ENCODE results near the gene C1orf115.
A peak's percentile ranks its signal among the peaks of the same experiment; 100 is the strongest.
"Not testable (repeated sequence)": the region's sequence is repeated elsewhere in the genome, so short reads cannot be mapped to it uniquely, and the experiment has no call there.

Gene C1orf115

DNA sequence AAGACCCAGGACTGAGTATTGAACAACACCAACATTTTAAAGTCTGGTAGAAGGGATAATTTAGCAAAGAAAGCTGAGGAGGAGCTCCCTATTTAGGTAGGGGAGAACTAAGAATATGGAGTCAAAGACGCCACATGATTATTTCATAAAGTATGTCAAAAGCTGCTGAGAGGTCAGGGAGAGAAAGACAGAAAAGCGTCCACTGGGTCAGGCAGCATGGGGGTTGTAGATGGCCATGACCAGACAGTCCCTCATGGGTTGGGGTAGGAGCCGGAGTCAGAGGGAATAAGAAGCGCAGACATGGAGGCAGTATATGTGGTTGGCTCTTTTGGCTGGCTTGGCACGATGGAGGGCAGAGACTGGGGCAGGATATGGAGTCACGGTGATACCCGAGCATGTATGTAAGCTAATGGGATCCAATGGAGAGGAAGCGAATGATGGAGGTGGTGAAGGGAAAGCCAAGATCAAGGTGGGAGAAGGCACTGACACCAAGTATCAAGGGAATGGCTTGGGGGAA is 4.8 kb downstream of the C1orf115 start:
- DNase-seq, result no peak

DNA sequence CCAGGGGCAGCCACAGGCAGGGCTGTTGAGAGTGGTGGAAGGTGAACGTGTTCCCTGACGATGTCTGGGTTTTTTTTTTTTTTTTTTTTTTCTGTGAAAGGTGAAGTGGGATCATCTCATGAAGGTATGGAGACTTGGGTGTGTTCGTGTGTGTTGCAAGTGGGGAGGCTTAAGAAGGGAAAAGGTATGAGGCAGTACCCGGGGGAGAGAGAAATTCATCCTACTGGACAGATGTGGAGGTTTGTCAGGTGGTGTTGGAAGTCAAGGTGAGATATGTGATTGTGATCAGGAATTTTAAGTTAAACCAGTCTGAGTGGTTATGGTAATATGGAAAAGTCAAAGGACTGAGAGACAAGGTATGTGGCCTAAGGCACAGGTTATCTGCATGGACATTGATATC is 5.3 kb downstream of the C1orf115 start:
- no peak for DNase-seq

DNA sequence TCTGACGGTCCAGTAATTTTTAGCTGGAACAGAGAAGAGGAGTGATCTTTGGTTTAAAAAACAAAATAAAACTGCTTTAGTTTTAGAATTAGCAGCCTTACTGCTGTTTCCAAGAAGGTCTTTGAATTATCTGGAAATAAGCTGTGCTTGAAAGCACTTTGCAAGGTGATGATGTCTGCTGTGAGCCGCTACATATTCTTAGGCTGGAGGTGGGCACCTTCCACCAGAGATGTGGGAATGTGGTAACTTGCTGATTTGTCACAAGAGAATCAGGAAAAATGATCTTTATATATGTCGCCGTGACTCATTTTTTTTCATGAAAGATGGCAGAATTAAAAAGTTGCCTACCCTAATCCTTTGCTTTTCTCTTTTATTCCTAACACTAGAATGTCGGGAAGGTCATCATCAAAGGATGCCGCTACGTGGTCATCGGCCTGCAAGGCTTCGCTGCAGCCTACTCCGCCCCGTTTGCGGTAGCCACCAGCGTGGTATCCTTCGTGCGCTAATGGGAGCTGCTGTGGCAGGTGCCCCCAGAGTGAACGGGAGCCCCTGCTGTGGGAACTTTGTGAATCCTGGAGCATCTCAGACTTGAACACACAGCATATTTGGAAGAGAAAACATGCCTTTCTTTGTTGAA is 6.2 kb downstream of the C1orf115 start:
- DNase-seq, result no peak

DNA sequence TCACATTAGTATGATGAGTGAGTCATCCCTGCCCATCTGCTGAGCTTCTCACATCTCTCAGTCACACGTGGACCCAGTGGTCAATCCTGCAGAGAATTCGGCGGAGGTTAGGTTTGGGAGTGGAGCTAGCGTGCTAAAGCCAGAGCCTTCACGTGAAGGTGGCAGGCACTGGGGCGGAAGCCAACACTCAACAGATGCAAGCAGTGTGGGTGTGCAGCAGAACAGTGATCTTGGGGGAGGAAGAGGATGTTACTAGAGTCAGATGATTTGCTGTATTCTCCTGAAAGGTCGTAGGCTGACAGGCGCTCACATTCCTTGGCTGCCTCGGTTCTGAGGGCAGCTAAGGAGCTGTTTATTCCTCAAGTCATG is 6.7 kb downstream of the C1orf115 start:
- DNase-seq, result peak; percentile 15

DNA sequence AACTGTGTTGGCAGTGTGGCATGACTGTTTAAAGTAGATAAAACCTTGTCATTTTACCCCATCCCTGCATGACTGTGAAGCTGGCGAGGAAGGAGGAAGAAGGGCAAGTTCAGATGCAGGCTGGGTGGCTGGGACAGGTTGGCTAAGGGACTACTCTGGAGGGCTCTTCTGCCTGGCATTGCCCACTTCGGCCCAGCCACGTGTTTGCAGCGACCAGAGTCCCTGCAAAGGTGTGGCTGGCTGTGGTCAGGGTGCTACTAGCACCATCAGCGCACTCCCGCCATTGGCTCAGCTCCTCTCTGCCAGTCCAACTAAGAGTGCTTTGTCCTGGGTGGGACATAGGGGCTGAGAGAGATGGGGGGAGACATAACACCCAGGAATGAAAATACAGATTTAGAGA is 7.2 kb downstream of the C1orf115 start:
- no peak for DNase-seq

DNA sequence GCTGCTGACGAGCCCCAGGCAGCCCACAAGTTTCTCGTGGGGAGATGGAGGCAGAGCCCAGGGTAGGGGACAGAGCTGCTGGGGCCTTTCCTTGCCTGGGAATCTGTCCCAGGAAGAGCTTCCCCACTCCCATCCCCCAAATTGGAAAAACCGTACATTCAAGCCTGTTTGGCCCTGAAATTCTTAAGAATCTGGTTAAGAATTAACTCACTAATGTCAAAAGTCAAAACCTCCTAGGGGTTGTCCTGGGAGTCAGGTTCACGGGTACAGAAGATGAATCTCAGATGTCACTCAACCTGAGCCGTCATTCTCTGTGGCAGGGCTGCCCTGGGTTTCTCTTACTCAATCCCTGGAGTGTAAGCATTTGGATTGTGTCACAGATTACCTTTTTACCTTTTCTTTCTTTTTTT is 8.4 kb downstream of the C1orf115 start:
- DNase-seq, result no peak

DNA sequence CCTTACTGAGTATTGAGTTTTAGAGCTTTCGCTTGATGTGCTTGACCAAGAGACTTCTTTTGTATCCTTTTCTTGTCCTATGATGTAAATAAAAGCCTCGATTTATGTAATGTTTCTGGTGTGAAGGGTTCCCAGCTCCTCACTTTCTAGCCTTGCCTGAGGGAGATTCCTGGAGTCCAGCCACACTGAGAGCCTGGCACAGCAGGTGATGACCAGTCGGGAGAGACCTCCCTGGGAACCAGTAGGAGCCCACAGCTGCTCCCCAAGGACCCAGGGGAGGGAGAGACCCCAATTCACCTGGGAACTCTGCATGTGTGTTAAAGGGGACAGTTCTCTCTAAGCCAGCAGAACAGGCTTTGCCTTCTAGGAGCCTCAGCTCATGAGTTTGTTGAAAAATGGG is 8.9 kb downstream of the C1orf115 start:
- DNase-seq, result no peak

DNA sequence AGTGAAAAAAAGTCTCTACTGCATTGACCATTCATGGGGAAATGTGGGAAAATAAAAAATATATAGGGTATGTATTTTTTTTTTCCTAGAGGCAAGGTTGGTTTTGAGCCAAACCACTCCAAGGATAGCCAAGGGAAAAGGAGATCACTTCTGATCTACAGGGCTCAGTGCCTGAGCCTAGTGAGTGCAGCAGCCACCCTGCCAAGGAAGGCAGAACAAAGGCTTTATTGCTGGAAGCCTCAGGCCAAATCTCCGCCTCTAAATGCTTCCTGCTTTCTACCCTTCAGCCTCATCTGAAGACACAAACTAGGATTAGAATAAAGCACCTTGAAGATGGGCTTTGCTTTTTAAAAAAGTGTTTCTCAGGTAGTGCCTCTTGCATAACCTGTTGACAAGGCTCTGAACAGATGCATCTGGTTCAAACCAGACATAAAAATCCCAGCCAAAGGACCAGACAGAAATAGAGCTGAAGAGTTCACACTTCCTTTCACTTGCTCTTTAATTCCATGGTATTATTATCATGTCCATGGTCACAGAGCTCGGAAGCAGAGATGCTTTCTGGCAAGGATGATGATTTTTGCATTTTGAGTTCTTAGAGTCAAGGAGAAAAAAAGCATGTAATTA is 10.5 kb downstream of the C1orf115 start:
- DNase-seq, result no peak

DNA sequence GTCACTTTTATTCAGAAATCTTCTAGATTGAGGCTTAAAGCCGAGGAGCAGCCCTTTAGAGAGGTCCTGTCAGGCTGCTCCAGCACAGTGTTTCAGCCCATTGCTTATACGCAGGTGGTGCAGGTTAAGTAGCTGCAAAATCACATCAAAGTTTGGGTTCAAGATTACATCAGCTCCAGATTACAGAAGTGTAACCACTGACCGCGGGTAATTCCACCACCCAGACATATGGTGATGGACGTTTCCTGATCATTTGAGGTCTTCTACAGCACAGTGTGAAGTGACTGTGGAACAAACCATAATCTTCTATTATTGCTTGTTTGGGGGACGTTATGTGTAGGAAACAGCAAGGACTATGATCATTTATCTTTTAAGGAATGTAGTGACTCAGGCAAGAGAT is 11.8 kb downstream of the C1orf115 start:
- DNase-seq, result no peak

DNA sequence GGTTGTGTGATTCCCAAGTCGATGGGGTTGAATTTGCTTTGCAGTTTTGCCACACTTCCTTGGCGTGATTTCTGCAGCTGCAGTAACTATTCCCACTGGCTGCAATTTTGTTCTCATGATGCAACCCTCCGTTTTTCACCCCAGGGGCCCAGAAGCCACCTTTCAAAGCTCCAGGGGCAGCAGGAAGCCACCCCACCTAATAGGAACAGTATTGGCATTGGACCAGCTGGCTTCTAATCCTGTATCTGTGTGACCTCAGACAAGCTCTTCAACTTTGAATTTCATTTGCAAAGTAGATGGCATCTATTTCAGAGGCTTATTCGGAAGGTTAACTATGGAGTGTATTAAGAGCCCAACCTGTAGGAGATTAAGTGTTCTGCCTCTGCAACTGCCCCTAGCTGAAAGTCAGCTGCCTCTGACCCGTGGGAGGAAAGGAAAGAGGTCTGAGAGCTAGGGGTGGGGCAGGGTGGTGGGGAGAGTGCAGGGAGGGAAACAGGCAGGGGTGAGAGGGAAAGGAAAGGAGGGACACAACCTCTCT is 12.6 kb downstream of the C1orf115 start:
- no peak for DNase-seq

DNA sequence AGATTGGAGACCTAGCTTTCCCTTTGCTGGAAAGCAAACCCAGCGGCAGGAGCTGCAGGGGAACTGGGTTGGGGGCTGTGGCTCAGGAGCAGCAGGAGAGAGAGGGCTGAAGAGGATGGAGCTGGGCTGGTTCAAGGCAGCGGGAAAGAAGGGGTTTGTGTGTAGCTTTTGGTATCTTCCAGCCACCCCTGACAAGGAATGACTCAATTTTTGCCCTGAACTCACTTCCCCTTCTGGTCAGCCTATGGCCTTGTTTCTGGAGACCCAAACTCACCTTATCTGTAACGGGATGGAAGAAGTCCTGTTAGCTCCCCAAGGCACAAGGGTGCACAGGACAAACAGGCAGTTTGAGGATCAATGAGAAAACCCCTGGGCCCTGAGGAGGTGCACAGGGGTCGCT is 13.1 kb downstream of the C1orf115 start:
- no peak for DNase-seq

DNA sequence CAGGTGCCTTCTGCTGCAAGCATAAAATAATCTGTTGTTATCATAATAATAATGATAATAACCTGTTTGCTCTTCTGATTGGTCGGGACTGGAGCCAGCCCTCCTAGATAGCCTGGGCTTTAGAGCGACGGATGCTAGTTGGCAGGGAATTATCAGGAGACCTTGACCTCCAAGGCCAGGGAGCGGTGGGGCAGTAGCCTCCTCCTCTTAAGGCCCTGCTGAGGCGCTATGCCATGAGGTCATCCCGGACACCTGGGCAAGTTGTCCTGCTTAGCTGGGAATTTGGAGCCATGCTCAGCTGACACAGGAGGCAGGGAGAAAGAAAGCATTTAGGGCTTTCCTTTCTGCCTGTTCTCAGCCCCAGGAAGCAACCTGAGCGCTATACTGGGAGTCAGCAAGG is 15.6 kb downstream of the C1orf115 start:
- no peak for DNase-seq

DNA sequence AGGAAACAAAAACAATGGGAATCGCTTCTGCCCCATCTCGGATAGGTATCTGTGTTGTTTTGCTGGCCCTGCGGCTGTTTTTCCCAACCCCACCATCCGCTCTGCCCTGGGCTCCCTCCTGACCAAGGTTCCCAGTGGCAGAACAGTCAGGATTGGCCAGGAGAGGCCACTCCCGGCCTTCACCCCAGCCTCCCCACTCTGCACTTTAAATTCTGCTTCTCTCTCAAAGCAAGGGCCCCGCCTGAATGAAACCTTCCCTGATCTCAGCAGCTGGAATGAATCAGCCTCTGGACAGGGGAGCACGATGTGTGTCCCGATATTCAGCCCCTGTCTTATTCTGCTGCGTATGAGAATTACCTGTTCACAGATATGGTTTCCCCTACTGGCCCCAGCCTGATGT is 16.3 kb downstream of the C1orf115 start:
- no peak for DNase-seq

DNA sequence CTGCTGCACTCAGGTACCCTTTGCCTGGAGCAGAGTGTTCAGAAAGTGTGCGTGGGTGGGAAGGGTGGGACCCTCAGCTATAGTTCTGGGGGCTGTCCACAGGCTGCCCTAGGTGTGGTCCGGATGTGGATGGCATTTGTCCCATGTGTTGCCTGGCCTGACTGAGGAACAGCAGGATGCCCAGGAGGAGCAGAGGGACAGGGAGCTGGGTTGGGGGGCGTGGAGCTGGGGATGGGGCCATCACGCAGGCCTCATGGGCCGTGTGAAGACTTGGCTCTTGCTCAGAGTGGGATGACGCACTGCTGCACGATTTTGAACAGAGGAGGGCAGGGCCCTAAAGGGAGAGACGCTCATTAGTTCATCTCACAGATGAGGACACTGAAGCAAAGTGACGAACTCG is 17.0 kb downstream of the C1orf115 start:
- no peak for DNase-seq

DNA sequence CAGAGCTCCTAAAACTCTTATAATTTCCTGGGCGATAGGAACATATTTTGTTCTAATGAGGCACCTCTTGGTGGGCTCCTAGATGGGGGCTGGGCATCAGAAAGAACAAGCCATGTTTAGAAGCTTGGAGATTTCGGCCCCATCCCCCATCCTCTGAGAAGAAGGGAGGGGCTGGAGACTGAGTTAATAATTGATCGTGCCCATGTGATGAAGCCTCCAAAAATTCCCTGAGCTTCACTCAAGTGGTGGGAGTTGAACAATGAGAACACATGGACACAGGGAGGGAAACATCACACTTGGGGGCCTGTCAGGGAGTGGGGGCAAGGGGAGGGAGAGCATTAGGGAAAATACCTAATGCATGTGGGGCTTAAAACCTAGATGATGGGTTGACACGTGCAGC is 18.1 kb downstream of the C1orf115 start:
- no peak for DNase-seq

DNA sequence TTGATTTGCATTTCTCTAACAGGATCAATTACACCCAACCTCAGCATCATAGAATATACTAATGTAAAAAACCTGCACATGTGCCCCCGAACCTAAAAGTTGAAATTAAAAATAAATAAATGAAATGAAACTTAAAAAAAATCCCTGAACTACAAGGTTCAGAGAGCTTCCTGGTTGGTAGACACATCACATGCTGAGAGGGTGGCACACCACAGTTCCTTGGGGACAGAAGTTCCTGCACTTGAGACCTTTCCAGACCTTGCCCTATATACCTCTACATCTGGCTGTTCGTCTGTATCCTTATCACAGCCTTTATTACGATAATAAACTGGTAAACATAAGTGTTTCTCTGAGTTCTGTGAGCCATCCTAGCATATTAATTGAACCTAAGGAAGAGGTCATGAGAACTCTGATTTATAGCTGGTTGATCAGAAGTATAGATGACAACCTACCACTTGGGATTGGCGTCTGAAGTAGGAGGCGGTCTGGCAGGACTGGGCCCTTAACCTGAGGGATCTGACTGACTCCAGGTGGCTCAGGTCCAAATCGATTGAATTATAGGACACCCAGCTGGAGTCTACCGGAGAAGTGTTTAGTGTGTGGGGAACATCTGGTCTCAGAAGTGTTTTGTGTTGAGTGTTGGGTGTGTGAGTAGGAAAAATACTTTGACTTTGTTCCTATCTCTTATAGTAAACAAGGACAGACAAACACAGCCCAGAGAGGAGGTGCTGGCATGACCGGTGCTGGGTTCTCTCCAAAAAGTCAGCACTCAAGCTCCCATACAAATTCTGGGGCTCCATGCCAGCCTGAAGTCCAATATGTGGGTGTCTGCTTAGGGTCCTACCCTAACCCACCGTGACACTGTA is 19.0 kb downstream of the C1orf115 start:
- DNase-seq, result no peak

DNA sequence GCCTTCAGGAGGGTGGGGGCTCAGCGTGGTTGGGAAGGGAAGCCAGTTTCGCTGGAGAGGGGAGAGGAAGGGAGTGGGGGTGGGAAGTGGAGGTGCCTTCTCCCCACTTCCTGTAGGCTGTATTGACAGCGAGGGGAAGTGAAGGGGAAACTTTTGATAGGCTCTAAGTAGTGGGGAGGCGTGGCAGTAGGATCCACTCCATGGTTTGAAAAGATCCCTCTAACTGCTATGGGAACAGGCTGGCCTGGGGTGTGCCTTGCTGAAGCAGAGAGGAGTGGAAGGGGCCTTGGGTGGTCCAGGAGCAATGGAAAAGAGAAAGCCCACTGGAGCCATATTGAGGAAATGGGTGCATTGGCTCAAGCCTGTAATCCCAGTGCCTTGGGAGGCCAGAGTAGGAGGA is 20.2 kb downstream of the C1orf115 start:
- no peak for DNase-seq

DNA sequence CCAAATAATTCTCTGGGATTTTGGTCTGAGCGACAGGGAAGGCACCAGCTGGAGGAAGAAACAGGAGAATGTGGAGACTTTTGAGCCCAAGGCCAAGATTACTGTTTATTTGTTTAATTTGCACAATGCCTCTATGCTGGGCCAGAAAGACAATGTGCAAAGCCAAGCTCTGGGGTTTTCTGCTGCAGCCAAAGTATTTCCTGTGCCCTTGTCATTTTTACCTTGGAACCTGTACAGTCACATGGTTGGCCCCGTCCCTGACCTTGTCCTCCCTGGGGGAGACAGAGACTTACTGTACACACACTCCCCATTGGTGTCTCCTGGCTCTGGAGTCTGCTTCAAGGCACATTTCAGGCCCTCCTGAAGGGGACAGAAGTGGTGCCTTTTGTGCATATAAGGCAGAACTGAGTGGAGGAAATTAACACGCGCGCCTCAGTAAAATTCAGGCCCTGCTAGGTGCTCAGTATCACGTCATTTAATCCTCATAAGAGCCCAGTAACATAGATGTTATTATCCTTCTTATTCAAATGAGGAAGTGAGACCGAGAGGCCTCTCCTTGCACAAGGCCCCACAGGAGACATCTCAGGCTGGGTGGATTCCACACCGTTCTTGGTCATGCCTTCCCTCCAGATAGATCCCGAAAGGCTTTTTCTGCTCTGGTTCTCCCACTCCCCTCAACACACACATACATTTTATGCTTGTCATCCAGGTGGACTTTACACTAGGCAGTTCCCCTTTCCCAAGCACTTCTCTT is 21.1 kb downstream of the C1orf115 start:
- DNase-seq, result no peak

DNA sequence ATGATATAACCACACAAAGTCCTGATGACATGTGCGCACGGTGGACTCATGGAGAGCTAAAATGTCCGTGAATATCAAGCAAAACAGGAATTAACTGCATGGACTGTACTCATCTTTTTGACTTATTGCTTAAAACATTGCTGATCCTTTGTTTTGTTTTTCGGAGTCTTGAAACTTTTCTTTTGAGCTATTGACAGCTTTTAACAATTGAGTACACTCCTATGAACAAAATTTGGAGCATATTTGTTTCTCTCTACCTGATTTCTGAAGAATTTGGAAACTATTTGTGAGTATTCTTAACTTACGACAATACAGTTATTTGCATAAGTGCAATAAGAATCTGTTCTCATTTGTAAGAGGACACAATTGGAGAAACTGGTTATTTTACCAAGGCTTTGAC is 25.8 kb downstream of the C1orf115 start:
- not testable (repeated sequence) for DNase-seq

DNA sequence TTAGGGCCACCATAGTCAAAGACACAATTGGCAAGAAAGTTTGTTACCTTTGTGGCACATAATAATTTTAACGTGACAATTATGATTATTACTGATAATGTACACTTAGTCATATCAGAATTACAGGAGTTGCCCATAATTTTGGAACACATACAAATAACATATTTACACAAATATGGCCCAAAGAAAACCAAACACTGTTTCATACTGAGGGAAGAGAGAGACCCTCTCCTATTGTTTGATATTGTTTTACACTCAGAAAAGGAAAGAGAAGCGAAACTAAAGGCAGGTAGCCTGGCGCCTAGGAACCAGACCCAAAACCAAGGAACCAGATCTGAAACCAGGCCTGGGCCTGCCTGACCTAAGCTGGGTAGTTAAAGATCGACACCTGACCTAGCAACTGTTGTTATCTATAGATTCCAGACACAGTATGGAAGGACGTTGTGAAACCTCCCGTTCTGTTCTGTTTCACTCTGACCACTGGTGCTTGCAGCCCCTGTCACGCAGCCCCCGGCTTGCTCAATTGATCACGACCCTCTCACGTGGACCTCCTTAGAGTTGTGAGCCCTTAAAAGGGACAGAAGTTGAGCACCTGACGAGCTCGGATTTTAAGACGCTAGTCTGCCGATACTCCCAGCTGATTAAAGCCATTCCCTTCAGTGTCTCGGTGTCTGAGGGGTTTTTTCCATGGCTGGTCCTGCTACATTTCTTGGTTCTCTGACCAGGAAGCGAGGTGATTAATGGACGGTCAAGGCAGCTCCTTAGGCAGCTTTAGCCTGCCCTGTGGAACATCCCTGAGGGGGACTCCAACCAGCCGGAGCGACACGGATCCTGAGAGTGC is 27.9 kb downstream of the C1orf115 start:
- DNase-seq, result no peak

DNA sequence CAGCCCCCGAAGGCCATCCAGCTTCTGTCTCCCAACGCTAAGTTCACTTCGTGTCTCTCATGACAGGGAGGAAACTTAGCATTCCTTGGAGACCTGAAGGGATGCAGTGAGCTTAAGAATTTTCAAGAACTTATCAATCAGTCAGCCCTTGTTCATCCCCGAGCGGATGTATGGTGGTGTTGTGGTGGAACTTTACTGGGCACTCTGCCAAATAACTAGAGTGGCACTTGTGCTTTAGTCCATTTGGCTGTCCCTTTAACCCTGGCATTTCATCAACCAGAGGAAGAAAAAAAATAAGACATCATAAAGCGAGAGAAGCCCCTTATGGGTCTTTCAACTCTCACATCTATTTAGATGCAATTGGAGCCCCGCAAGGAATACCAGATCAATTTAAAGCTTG is 31.1 kb downstream of the C1orf115 start:
- DNase-seq, result not testable (repeated sequence)

DNA sequence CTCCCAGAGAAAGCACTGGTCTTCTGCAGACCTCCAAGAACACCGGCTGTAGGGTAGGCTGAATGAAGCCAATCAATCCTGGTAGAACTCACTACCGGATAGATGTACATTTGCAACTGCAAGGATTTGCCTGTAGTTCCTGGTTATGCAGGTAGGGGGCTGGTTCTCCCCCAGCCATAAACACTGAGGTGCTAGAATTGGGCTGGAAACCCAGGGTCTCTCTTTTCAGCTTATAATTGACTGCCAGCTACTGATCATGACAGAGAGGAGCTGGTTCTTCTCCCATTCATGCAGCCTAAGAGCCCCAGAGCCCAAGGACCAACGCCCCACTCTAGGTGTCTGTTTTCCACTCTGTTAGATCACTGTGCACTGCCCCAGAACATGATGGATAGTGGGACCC is 36.5 kb downstream of the C1orf115 start:
- DNase-seq, result no peak
